SK-N-SH treated with all-trans-retinoic acid at 6 μM for 48 hours (cell line): ENCODE data around the gene PRICKLE1.

ENCODE experiments used
- ARNTL ChIP-seq: fragments of 450-650 bp; formaldehyde crosslinking; IDR thresholded peaks from 2 replicates; pipeline ENCODE4 v1.5.0; 2020; ENCODE audit warnings: low read depth, mild to moderate bottlenecking, moderate library complexity, borderline replicate concordance
- BACH2 ChIP-seq: fragments of 250-450 bp; sonication (Bioruptor Pico); IDR thresholded peaks from 2 replicates; pipeline ENCODE4 v1.9.0; 2021; ENCODE audit warnings: mild to moderate bottlenecking, borderline replicate concordance
- CREB5 ChIP-seq: fragments of 250-450 bp; sonication (Bioruptor Pico); IDR thresholded peaks from 2 replicates; pipeline ENCODE4 v1.5.1; 2020; ENCODE audit warnings: low read depth, mild to moderate bottlenecking, moderate library complexity
- CSRNP3 ChIP-seq: fragments of 250-450 bp; sonication (Bioruptor Pico); IDR thresholded peaks from 2 replicates; pipeline ENCODE4 v1.5.1; 2021; ENCODE audit warnings: mild to moderate bottlenecking, moderate library complexity
- OSR1 ChIP-seq: fragments of 250-450 bp; sonication (Bioruptor Pico); IDR thresholded peaks from 2 replicates; pipeline ENCODE4 v1.8.0; 2022; ENCODE audit warnings: moderate library complexity, mild to moderate bottlenecking, inconsistent platforms
- PATZ1 ChIP-seq: fragments of 250-450 bp; sonication (Bioruptor Pico); IDR thresholded peaks from 2 replicates; pipeline ENCODE4 v1.8.0; 2020; ENCODE audit warnings: mild to moderate bottlenecking, moderate library complexity, borderline replicate concordance
- PPARA ChIP-seq: fragments of 250-450 bp; sonication (Bioruptor Pico); IDR thresholded peaks from 2 replicates; pipeline ENCODE4 v1.5.0; 2020; ENCODE audit warnings: mild to moderate bottlenecking, borderline replicate concordance
- RARB ChIP-seq: fragments of 250-450 bp; sonication (Bioruptor Pico); IDR thresholded peaks from 2 replicates; pipeline ENCODE4 v1.8.0; 2021; ENCODE audit warnings: mild to moderate bottlenecking, moderate library complexity
- SNAI2 ChIP-seq: fragments of 250-450 bp; sonication (Bioruptor Pico); IDR thresholded peaks from 2 replicates; pipeline ENCODE4 v1.5.0; 2020; ENCODE audit warnings: mild to moderate bottlenecking, moderate library complexity
- TOX ChIP-seq: fragments of 250-450 bp; sonication (Bioruptor Pico); IDR thresholded peaks from 2 replicates; pipeline ENCODE4 v1.8.0; 2021; ENCODE audit warnings: mild to moderate bottlenecking, moderate library complexity, borderline replicate concordance
- ZC3H10 ChIP-seq: fragments of 250-450 bp; sonication (Bioruptor Pico); IDR thresholded peaks from 2 replicates; pipeline ENCODE4 v1.5.1; 2021; ENCODE audit warnings: mild to moderate bottlenecking, moderate library complexity
- ZFP3 ChIP-seq: fragments of 250-450 bp; sonication (Bioruptor Pico); IDR thresholded peaks from 2 replicates; pipeline ENCODE4 v1.5.0; 2020; ENCODE audit warnings: mild to moderate bottlenecking, moderate library complexity
- ZFP30 ChIP-seq: fragments of 450-650 bp; formaldehyde crosslinking; IDR thresholded peaks from 2 replicates; pipeline ENCODE4 v1.5.0; 2022; ENCODE audit warnings: mild to moderate bottlenecking, moderate library complexity
- TF ChIP-seq, protein P1 (sequence below): fragments of 250-450 bp; sonication (Bioruptor Pico); IDR thresholded peaks from 2 replicates; pipeline ENCODE4 v1.8.0; 2021; ENCODE audit warnings: low read depth, mild to moderate bottlenecking, moderate library complexity, borderline replicate concordance

- TF ChIP-seq, protein P1, sequence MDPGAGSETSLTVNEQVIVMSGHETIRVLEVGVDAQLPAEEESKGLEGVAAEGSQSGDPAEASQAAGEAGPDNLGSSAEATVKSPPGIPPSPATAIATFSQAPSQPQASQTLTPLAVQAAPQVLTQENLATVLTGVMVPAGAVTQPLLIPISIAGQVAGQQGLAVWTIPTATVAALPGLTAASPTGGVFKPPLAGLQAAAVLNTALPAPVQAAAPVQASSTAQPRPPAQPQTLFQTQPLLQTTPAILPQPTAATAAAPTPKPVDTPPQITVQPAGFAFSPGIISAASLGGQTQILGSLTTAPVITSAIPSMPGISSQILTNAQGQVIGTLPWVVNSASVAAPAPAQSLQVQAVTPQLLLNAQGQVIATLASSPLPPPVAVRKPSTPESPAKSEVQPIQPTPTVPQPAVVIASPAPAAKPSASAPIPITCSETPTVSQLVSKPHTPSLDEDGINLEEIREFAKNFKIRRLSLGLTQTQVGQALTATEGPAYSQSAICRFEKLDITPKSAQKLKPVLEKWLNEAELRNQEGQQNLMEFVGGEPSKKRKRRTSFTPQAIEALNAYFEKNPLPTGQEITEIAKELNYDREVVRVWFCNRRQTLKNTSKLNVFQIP (CRISPR knock-in tag) = no peak
- TF ChIP-seq BACH2 (no peak), ZFP3 (CRISPR knock-in tag) (no peak), CREB5 (no peak), SNAI2 (CRISPR knock-in tag) (no peak), TOX (CRISPR knock-in tag) (no peak), ZFP30 (CRISPR knock-in tag) (no peak), ARNTL (no peak), CSRNP3 (CRISPR knock-in tag) (no peak), PATZ1 (CRISPR knock-in tag) (no peak), OSR1 (CRISPR knock-in tag) (no peak), RARB (CRISPR knock-in tag) (no peak), ZC3H10 (no peak), PPARA (CRISPR knock-in tag) (no peak)
These were observed 127.1 kb downstream of the PRICKLE1 start for GRCh38 chr12:42462486-42462885.
